Measurements from ENCODE around the gene MRPL18. TPM values are rescaled to one million over a fixed set of nuclear protein-coding genes. Genes with fewer than 3 reads are reported as not detected.

MRPL18 gene
- total RNA-seq, 4 donors from 2014 or later = 25.1 to 58.5 (median 35.7) TPM

- no peak overlapping the region for H3K27ac ChIP-seq
- peaks cover 0 to 66% (median 0%) of the 10 kb centered on the region in 3 donors for H3K36me3 ChIP-seq
- TF ChIP-seq CTCF (IDR thresholded peaks at IDR 0.05) (no peak), POLR2A (IDR thresholded peaks at IDR 0.05) (no peak)
- H3K4me1 ChIP-seq = peaks cover 0 to 7% (median 3%) of the 10 kb centered on the region in 4 donors
- no peak for DNase-seq
- H3K27me3 ChIP-seq = no peaks in the 10 kb centered on the region
- H3K9me3 ChIP-seq = no peaks in the 10 kb centered on the region
- no peak overlapping the region for H3K4me3 ChIP-seq
These were observed 23.4 kb upstream of the MRPL18 start for GRCh38 chr6:159766906-159767305.

GRCh38 chr6:159769470-159769869 is 20.8 kb upstream of the MRPL18 start:
- Histone ChIP-seq H3K4me1 (no peaks in the 10 kb centered on the region), H3K27ac (no peak overlapping the region), H3K9me3 (no peaks in the 10 kb centered on the region), H3K36me3 (peaks cover 0 to 69% (median 0%) of the 10 kb centered on the region in 3 donors), H3K27me3 (no peaks in the 10 kb centered on the region), H3K4me3 (no peak overlapping the region)
- no peak for DNase-seq
- TF ChIP-seq POLR2A (IDR thresholded peaks at IDR 0.05) (no peak), CTCF (IDR thresholded peaks at IDR 0.05) (no peak)

GRCh38 chr6:159772196-159772595 is 18.1 kb upstream of the MRPL18 start:
- DNase-seq = no peak
- Histone ChIP-seq H3K27ac (no peak overlapping the region), H3K27me3 (no peaks in the 10 kb centered on the region), H3K9me3 (no peaks in the 10 kb centered on the region), H3K4me3 (no peak overlapping the region), H3K4me1 (no peaks in the 10 kb centered on the region), H3K36me3 (peaks cover 0 to 72% (median 0%) of the 10 kb centered on the region in 3 donors)
- TF ChIP-seq CTCF (IDR thresholded peaks at IDR 0.05) (no peak), POLR2A (IDR thresholded peaks at IDR 0.05) (no peak)

DNA sequence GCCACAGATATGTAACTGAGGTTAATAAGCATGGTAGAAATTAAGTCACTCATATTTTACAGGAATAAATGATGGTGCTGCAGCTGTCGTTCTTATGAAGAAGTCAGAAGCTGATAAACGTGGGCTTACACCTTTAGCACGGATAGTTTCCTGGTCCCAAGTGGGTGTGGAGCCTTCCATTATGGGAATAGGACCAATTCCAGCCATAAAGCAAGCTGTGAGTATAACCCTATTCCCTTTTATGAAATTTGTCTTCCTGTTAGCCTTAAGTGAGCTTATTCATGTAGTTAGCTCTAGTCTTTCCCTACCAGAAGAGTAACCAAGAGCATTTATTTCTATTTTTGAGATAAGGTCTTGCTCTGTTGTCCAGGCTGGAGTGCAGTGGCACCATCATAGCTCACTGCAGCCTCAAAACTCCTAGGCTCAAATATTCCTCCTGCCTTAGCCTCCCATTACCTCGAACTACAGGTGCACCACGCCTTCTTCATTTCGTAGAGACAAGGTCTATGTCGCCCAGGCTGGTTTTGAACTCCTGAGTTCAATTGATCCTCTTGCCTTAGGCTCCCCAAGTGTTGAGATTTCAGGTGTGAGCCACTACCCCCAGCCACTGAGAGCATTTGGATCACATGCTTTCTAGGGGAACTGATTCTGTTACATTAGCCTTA is 12.9 kb upstream of the MRPL18 start:
- Histone ChIP-seq H3K27me3 (no peaks in the 10 kb centered on the region), H3K4me3 (no peak overlapping the region), H3K9me3 (no peaks in the 10 kb centered on the region), H3K36me3 (peaks cover 0 to 76% (median 0%) of the 10 kb centered on the region in 3 donors), H3K27ac (peak overlapping the region in 3 of 4 donors; percentile 24 to 71 (median 42)), H3K4me1 (no peaks in the 10 kb centered on the region)
- no peak for DNase-seq
- TF ChIP-seq CTCF (IDR thresholded peaks at IDR 0.05) = no peak
- no peak for TF ChIP-seq POLR2A (IDR thresholded peaks at IDR 0.05)

- Histone ChIP-seq H3K36me3 (peaks cover 0 to 76% (median 0%) of the 10 kb centered on the region in 3 donors), H3K4me3 (no peak overlapping the region), H3K27me3 (no peaks in the 10 kb centered on the region), H3K9me3 (no peaks in the 10 kb centered on the region), H3K4me1 (no peaks in the 10 kb centered on the region), H3K27ac (no peak overlapping the region)
- no peak for DNase-seq
- TF ChIP-seq CTCF (IDR thresholded peaks at IDR 0.05) (no peak), POLR2A (IDR thresholded peaks at IDR 0.05) (no peak)
These were observed 12.1 kb upstream of the MRPL18 start for GRCh38 chr6:159778131-159778530.
